NCI-H146 treated with DMSO at 0.1 percent for 48 hours (cell line): ENCODE measurements around the gene ATG101.

Experiments used
- DNase-seq: peaks from one replicate; lab custom pipeline; 2025; ENCODE audit not compliant: unreplicated experiment; lab: John Stamatoyannopoulos, UW

Gene ATG101

DNA sequence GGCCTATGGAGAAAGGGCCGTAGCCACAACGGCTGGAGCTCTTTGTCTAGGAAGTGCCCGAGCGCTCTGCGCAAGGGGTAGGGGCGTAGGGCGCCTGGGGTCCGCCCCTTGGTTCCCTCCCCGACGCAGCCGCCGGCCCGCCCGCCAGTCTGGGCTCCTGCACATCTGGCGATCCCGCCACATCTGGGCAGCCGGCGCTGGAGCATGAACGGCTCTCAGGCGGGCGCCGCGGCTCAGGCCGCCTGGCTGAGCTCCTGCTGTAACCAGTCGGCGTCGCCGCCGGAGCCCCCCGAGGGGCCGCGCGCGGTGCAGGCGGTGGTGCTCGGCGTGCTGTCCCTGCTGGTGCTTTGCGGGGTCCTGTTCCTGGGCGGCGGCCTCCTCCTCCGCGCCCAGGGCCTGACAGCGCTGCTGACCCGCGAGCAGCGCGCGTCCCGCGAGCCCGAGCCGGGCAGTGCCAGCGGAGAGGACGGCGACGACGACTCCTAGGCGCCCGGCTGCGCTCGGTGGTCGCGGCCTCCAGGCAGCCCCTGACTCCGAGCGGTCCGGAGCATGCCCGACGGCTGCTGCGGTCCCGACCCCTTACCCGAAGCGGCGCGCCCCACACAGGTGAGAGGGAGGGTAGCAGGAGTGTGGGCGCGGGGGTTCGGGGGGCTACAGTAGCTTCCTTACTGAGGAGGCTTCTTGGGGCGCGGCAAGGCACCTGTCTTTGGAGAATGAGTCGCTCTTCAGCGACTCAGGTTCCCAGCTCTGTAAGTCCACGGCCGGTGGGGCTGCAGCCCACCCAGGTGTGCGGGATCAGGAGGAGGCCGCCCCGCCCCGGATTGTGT, 10.0 kb downstream of the ATG101 start, which contains the start of gene SMIM41:
Gene SMIM41, plus strand, starts transcription at position 129 of the 827 bp plus-strand sequence. Its CDS starts 76 bp downstream, at position 205.
- DNase-seq = no peak

DNA sequence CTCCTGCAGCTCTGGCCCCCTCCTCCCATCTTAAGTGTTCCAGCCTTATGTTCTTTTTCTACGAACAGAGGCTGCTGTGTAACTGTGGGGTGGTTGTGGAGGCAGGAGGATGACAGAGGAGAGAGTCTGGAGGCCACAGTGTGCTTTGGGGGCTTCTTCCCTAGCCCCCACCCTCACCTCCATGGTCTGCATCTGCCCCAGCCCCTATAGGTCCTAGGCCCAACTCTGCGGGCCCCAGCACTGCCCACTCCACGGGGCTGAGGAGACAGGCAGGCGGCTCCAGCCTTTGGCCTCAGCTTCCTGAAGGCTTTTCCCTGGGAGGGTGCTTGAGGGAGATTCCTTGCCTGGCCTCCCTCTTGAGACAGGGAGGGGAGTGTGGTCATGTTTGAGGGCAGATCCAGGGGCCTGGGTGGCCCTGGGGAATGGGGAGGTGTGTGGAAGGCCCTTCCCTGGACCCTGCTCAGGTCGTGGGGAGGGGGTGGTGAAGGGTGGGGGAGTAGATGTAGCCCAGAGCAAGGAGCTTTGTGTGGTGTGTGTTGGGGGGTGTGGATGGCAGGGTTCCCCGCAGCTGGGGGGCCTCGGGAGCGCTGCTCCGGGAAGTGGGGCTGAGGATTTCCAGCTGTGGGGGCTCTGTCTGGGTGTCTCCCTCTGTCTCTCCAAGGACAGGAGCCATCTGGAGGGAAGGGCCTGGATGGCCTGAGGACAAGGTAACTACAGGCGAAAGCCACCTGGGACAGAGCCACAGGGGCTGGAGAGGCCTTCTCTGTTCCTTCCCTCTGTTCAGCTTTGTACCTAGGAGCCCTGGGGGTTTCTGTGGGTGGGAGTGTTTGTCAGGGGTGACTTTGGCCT, 10.8 kb downstream of the ATG101 start:
- DNase-seq = no peak

DNA sequence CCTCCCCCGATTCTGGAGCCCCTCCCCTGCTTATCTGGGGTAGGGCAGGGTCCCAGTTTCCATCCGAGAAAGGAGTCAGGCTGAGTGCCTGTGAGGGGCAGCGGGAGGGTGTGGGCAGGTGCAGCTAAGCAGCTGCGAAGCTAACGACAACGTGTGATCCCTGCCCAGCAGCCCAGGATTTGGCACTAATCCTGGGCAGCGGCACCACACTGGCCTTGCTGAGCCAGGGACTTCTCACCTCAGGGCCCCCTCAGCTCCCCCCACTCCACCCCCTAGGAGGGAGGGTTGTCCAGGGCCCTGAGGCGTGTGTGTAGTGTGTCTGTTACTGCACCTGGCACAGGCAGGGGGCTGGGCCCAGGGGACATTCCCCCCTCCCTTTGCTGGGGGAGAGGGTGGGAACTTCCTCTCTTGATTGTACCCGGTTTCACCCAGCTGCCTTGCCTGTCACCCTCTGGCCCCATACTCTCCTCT, 11.5 kb downstream of the ATG101 start:
- DNase-seq = peak; percentile 38

DNA sequence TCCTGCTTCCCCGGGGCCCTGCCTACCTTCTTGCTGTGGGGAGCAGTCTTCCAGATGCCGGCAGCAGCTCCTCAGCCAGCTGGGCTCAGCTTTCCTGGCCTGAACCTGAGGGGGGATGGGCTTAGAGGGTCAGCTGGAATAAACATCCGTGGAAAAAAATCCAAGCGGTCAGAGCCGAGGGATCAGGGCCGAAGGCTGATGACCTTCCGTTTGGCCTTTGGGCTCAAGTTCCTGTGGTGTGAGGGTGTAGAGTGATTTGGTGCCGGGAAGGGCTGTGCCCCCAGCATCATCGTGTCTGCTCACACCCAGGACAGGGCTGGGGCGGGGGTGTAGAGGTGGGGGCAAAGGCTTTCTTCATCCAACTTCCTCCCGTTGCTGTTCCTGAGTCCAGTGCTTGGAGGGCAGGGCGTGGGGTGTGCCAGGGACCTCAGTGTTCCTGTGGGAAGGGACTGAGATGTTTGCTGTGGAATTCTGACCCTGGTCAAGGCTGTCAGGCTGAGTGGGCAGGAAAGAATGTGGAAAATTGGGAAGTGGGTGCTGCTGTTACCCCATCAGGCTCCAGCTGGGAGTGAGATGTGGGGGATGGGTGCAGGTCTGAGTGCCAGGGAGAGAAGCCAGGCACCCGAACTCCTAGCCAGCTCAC, 12.4 kb downstream of the ATG101 start:
- no peak for DNase-seq

DNA sequence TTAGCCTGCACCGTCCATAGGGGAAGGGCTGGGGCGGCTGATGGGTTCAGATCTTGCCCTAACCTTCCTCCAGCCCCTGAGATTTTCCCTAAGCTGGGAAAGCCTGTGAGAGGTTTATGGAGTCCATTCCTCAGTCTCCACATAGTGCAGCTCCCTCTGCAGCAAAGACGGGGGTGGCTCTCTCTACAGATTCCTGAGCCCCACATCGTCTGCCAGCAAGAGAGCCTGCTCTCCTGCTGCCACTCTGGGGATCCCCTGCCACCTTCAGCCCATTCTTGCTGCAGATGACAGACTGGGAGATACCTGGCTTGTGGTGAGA, 12.8 kb downstream of the ATG101 start:
- DNase-seq = no peak

DNA sequence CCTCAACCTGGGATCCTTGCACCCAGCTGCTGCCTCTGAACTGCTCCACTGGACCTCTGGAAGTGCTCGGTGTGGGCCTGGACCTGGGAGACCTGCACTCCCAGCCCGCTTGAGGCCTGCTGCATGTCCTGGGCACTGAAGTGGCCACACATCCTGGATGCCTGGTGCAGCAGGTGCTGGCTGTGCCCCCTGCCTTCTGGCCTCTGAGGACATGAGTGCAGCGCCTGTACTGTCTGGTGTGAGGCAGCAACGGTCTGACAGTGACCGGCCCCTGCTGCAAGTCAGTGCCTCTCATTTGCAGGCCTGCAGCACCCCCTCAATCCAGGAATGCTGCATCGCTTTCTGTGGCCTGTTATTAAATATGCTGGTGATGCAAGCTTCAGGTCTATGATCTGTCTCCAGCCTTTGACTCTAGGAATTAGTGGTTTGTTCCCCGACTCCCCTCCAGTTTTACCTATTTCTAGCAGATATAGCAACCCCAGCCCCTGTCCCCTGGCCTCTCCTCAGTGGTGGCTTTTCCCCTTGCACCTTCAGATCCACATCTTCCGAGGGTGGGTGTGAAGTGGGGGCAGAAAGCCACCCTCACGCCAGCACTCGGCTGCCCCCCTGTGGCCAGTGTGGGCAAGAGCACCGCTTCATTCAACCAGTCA, 13.3 kb downstream of the ATG101 start:
- peak; percentile 39 for DNase-seq

DNA sequence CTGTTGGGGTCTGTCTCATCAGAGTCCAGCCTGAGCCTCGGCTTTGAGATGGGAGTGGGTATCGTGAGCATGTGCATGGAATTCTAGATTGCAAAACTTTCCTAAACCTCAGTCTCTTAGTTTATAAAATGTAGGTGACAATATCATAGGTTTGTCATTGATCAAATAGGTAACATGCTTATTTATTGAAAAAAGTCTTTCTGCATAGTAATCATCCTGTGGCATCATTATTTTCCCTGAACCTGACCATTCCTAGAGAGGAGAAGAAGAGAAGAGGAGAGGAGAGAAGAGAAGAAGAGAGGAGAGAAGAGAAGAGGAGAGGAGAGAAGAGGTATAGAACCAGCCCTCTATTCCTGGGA, 13.8 kb downstream of the ATG101 start:
- DNase-seq = no peak

DNA sequence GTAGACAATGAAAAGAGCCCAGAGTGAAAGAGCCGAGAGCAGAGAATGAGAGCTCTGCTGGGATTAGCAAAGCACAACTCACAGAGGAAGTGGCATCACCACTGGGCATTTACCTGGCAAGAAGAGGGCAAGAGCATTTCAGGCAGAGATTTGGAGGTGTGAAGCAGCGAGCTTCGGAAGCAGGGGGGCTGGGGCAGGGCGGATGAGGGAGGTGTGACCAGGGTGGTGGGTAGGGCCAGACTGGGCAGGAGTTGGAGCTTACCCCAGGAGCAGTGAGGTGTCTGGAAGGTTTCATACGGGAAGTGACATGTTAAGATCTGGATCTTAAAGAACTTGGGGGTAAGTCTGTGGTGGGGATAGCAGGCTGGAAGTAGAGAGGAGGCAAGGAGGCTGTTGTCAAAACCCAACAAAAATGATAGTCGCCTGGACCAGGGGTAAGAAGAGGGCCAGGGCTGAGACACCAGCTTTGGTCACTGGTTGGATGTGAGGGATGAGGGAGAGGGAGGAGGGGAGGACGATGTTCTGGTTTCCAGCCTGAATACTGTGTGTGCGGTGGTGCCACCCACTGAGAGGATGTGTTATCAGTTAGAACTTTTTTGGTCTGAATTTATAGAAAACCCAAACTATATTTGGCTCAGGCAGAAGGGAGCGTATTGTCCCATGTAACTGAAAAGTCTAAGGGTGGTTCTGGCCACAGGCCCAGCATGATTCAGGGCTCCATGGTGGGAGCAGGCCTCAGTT, 14.9 kb downstream of the ATG101 start:
- DNase-seq = no peak

DNA sequence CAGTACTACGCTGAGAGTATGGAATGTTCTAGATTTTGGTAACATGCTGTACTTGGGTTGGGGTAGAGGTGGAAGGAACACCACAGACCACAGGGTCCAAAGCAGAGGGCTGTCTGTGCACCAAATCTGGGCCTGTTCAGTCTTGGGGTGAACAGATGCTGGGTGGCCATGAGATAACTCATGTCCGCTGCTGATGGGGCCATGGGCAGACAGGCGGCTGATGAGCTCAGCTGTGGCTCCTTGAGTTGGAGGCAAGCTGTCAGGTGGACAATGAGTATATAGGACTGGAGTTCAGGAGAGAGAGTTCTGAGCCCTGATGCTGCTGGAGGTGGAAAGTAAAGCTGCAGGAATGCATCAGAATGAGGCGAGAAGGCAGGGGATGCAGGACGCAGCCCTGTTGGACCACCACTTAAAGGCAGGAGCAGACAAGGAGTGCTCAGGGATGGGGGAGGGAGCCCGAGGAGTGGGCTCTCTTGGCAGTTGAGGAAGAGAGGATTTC, 16.0 kb downstream of the ATG101 start:
- no peak for DNase-seq

DNA sequence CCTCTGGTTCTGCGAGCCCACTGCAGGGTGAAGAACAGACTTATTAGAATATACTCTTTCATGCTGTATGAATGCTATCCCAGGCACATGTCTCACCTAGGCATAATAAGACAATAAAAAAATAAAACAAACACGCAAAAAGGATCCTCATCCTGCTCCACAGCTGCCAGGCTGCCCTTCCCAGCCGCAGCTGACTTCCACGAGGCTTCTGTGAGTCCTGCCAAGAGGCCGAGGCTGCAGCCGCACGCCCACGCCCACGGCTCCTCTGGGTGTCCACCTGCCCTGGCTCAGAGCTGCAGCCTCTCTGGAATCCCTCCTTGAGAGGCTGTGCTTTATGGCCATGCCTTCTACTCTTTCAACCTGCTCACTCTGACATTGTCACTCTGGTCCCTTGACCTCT, 16.6 kb downstream of the ATG101 start:
- no peak for DNase-seq

DNA sequence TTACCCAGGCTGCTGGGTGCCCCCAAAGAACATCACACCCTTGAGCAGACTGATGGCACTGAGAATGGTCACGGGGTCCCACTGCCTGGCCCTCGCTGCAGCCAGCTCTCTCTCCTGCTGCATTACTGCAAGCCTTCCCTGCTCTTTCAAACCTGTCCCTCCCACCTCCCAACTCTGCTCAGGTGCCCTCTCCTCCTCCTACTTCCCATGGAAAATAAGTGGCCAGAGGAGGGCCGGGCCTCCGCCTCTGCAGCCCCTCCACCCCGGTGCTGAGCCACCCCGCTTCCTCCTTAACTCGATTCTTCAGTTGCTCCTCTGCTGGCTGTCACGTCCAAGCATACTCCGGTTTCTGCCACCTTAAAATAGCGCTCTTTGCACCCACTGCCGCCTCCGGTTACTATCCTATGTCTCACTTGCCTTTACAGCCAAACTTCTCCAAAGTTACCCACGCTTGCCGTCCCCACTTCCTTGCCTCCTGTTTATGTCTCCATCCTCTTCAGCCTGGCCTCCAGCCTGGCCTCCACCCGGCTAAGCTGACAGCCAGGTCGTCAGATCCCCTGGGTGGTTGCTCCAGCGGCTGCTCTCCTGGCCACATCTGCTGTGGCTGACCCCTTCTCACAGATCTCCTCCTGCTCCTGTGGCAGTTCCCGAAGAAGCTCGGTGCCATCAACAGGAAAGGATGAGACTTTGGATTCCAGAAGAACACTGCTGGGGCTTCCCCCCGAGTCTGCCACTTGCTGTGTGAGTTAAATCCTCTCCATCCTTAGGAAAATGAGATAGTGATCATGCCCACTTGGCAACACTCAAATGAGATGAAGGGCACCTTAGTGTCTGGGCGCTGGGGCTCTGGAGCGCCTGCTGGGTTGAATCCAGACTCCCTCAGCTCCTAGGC, 17.4 kb downstream of the ATG101 start:
- no peak for DNase-seq

DNA sequence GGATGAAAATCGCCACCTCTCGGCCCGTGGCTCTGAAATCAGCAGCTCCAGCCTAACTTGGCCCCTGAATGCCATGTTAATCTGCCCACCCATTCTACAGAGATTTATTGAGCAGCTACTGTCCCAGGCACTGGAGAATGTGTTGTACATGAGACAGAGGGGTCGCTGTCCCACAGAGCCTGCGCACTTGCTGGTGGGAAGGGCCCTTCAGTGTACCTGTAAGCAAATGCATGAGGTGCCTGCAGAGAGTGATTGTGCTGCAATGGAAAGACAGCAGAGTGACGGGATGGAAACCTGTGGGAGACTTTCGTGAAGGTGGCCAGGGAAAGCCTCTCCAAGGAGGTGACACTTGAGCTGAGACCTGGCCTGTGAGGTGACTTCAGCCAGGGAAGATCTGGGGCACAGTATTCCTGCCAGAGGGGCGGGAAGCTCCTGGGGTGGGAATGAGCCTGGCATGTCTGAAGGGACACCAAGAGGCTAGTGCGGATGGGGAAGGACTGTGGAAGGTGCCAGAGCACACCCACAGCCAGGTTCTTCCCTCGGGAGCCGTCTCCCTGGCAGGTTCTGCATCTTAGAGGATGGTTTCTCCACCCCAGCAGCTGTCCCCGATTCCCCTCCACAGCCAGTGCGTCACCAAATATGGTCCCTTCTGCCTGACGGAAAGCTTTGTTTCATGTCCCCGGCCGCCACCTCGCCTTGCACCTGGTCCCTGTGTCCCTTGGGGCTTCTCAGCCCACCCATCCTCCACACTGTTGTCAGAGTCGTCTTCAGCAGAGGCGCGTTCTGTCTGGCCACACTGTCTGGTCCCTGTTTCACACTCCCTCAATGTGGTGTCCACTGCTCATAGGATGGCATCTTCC, 18.4 kb downstream of the ATG101 start:
- DNase-seq = no peak

DNA sequence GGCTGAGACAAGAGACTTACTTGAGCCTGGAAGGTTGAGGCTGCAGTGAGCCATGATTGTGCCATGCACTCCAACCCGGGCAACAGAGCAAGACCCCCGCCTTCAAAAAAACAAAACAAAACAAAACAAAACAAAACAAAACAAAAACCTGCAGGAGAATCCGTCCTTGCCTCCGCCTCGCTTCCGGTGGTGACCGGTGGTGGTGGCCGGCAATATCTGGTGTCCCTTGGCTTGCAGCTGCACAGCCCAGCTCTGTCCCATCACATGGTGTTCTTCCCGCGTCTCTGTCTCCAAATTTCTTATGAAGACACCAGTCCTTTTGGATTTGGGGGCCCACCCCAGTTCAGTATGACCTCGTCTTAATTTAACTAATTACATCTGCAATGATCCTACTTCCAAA, 19.7 kb downstream of the ATG101 start:
- no peak for DNase-seq

DNA sequence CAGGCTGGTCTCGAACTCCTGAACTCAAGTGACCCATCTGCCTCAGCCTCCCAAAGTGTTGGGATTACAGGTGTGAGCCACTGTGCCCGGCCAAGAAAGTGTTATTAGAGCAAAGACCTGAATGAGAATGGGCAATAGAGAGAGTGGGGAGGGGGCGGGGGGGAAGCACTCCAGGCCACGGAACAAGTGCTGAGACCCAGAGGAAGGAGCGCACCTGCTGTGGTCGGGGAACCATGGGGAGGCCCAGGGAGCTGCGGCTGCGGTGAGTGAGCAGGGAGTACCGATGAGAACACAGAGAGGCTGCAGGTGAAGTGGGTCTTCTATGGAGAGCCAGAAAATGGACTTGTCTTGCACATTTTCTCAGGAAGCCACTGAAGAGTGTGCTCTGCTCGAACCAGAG, 20.5 kb downstream of the ATG101 start:
- no peak for DNase-seq

DNA sequence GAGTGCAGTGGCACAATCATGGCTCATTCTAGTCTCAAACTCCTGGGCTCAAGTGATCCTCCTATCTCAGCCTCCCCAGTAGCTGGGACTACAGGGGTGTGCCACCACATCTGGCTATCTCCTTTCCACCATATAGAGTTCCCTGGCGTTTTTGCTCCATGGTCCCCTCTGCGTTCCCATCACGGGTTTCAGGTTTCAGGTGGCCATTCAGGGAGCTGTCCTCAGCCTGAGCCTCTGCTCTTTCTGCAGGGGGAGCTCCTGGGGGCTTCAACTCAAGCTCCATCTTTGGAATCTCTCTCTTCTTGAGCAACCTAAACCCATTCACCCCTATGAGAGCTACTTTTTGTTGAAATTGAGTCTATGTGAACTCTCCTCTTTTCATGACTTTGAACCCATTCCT, 21.3 kb downstream of the ATG101 start:
- DNase-seq = no peak

DNA sequence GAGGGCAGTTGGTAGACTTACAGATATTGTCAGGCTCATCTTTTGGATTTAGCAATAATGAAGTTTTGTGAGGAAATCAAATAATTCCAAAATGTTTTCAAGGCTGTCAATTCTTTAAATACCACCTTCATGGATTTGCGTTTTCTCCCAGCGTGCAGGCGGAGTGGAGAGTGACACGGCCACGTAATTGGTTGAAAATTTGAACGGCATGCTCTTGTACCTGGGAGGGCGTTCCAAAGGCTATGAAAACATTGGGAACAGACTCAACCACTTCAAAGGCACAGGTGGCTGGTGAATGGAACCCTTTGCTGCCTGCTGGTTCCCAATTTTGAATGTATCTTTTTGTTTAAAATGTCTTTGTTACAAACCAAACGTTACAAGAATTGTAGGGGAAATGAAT, 22.1 kb downstream of the ATG101 start:
- peak; percentile 19 for DNase-seq

DNA sequence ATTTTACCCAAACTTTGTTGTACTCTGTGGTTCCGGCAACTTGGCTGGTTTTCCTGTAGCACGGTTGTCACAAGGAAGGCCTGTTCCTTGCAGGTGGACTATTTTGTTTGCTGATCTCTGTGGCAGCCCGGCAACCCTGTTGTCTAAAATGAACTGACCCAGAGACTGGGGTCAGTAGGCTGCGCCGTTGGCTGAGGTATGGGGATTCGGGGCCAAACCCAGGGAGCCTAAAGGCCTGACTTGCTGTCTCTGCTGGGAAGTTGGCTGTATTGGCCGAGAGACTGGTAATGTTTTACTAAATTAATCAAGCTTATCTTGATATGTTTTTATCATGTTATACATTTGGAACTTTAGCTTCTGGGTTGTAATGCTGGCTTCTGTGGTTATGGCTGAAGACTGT, 23.6 kb downstream of the ATG101 start:
- DNase-seq = no peak

DNA sequence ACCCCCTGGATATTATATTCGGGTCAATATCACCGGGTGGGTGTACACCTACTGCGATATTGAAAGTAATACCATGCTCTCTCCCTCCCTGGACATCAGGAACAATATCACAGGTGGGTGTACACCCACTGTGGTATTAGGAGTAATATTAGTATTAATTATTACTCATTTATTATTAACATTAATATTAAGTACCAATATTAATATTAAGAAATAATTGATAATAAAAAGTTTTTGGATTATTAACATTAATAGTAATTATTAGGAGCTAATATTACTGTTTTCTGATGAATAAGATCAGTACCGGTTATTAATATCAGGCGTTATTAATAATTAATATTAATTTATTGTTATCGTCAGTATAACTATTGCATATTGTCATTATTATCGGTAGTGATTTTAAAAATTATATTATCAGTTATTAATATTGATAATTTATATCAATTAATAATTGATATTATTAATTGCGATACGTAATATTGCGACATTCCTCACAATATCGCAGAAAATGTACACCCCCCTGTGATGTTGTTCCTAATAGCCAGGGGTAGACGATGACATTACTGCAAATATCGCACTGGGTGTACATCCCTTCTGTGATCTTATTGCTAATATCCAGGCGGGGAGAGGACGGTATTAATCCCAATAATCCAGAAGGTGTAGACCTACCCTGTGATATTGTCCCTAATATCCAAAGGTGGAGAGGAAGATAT, 26.7 kb downstream of the ATG101 start:
- no peak for DNase-seq
